CD14-positive monocyte (primary cell): ENCODE data around the gene ANKRD29. TPM values are rescaled to one million over a fixed set of nuclear protein-coding genes. Genes with fewer than 3 reads are reported as not detected.

ENCODE experiments used
- DNase-seq, 3 donors: peaks; one replicate each; pipeline ENCODE4 v3.0.0-alpha.2; 2011 to 2022
- H2AFZ ChIP-seq: 2 replicates; pipeline ENCODE4 v1.6.0; 2012; ENCODE audit warnings: mild to moderate bottlenecking, low read depth, low read length, inconsistent platforms; ENCODE audit not compliant: insufficient read depth, poor library complexity, severe bottlenecking
- H3K27ac ChIP-seq, 2 donors: 1 replicate in 1 of 2; 2 replicates in 1 of 2; pipeline ENCODE4 v1.5.1; 2012 to 2013; ENCODE audit warnings: low read length in 2 of 2, control low read depth in 1 of 2, inconsistent platforms in 1 of 2, low read depth in 1 of 2, mild to moderate bottlenecking in 1 of 2
- H3K27me3 ChIP-seq, 2 donors: one replicate each; pipeline versions ENCODE4 v1.6.0 to v1.6.1; 2011 to 2013; ENCODE audit warnings: low read length in 2 of 2; ENCODE audit not compliant: control insufficient read depth in 2 of 2, insufficient read depth in 2 of 2
- H3K36me3 ChIP-seq, 2 donors: replicated peaks in 1 of 2; 1 replicate in 1 of 2; 2 replicates in 1 of 2; pipeline versions ENCODE4 v1.5.1 to v1.6.1; 2012 to 2013; ENCODE audit warnings: low read length in 2 of 2, control low read depth in 1 of 2, inconsistent platforms in 1 of 2, mild to moderate bottlenecking in 1 of 2; ENCODE audit not compliant: insufficient read depth in 2 of 2, control insufficient read depth in 1 of 2
- H3K4me1 ChIP-seq, 2 donors: 1 replicate in 1 of 2; 2 replicates in 1 of 2; pipeline versions ENCODE4 v1.5.1 to v1.6.1; 2012 to 2013; ENCODE audit warnings: low read length in 2 of 2, control low read depth in 1 of 2, inconsistent platforms in 1 of 2, mild to moderate bottlenecking in 1 of 2, moderate library complexity in 1 of 2; ENCODE audit not compliant: insufficient read depth in 2 of 2, control insufficient read depth in 1 of 2
- H3K4me2 ChIP-seq: replicated peaks from 2 replicates; pipeline ENCODE3; 2012; ENCODE audit warnings: low read length, moderate library complexity, mild to moderate bottlenecking; ENCODE audit not compliant: poor library complexity, severe bottlenecking; ENCODE audit errors: extremely low read depth
- H3K4me3 ChIP-seq, 3 experiments: fragments of 200-600 bp in 1 of 3; sonication (generic) in 1 of 3; replicated peaks in 1 of 3; 1 replicate in 2 of 3; 2 replicates in 1 of 3; pipeline ENCODE4 v1.5.1; 2011 to 2013; ENCODE audit warnings: low read length in 3 of 3, mild to moderate bottlenecking in 3 of 3, control low read depth in 2 of 3, low read depth in 2 of 3, inconsistent platforms in 1 of 3, moderate library complexity in 1 of 3
- H3K79me2 ChIP-seq: 2 replicates; pipeline ENCODE4 v1.6.0; 2012; ENCODE audit warnings: mild to moderate bottlenecking, control low read depth, inconsistent platforms, low read length, moderate library complexity; ENCODE audit not compliant: insufficient read depth
- H3K9ac ChIP-seq: 2 replicates; pipeline ENCODE4 v1.6.0; 2017; ENCODE audit warnings: low read length, mild to moderate bottlenecking; ENCODE audit not compliant: insufficient read depth, poor library complexity, severe bottlenecking
- H3K9me3 ChIP-seq, 2 donors: replicated peaks in 1 of 2; 1 replicate in 1 of 2; 2 replicates in 1 of 2; pipeline versions ENCODE4 v1.5.1 to v1.6.1; 2012 to 2013; ENCODE audit warnings: low read length in 2 of 2, control low read depth in 1 of 2; ENCODE audit not compliant: control insufficient read depth in 1 of 2, insufficient read depth in 1 of 2
- H4K20me1 ChIP-seq: 2 replicates; pipeline ENCODE4 v1.6.0; 2012; ENCODE audit warnings: mild to moderate bottlenecking, low read length, control low read depth, moderate library complexity; ENCODE audit not compliant: insufficient read depth
- H3K27ac Mint-ChIP-seq, 7 donors: one replicate each; pipeline ENCODE4 v1.8.0; 2020; ENCODE audit warnings: mild to moderate bottlenecking in 7 of 7, mixed read lengths in 7 of 7, moderate library complexity in 6 of 7, inconsistent platforms in 2 of 7
- H3K27me3 Mint-ChIP-seq, 3 donors: one replicate each; pipeline ENCODE4 v1.8.0; 2021 to 2022; ENCODE audit warnings: low read depth in 3 of 3, mild to moderate bottlenecking in 3 of 3, mixed read lengths in 3 of 3, moderate library complexity in 3 of 3, inconsistent platforms in 1 of 3
- H3K36me3 Mint-ChIP-seq, 2 donors: one replicate each; pipeline ENCODE4 v1.8.0; 2020; ENCODE audit warnings: mixed read lengths in 2 of 2, inconsistent platforms in 1 of 2, mild to moderate bottlenecking in 1 of 2
- H3K4me1 Mint-ChIP-seq: one replicate; pipeline ENCODE4 v1.8.0; 2020; ENCODE audit warnings: mild to moderate bottlenecking, mixed read lengths
- H3K4me3 Mint-ChIP-seq, 2 donors: one replicate each; pipeline ENCODE4 v1.8.0; 2020; ENCODE audit warnings: mild to moderate bottlenecking in 2 of 2, mixed read lengths in 2 of 2, moderate library complexity in 1 of 2
- H3K9me3 Mint-ChIP-seq, 7 donors: one replicate each; pipeline ENCODE4 v1.8.0; 2020 to 2022; ENCODE audit warnings: mixed read lengths in 7 of 7, mild to moderate bottlenecking in 6 of 7, moderate library complexity in 6 of 7, inconsistent platforms in 2 of 7
- CTCF ChIP-seq: fragments of 200-600 bp; IDR thresholded peaks from one replicate; pipeline ENCODE4 v1.8.0; 2022; ENCODE audit warnings: antibody characterized with exemption, mild to moderate bottlenecking
- WGBS: methylation state at CpG from one replicate; pipeline ENCODE4 v1.1.5; 2013; ENCODE audit warnings: missing lambda C conversion rate; ENCODE audit not compliant: insufficient coverage; 5-methylcytosine and 5-hydroxymethylcytosine counted together
- intact Hi-C, 2 donors: fragments of 100-400 bp; cut with micrococcal nuclease; formaldehyde crosslinking; loops; one replicate each; pipeline versions ENCODE4 v1.15.0 to v1.15.1; 2023
- polyA plus RNA-seq, 3 donors: library from polyadenylated mRNA; depleted of rRNA in 1 of 3; unstranded in 2 of 3; stranded (reverse) in 1 of 3; fragments of 300-500 nt in 2 of 3; fragments of >200 nt in 1 of 3; fragmentation: Illumina TruSeq in 2 of 3; gene quantifications; 1 replicate in 2 of 3; 2 replicates in 1 of 3; pipeline ENCODE4 v1.2.3, GENCODE V29; 2012 to 2021

ANKRD29 gene
- polyA plus RNA-seq, 3 donors = 0.03 to 0.11 TPM; not detected in 1

GRCh38 chr18:23682472-23682871, 19.8 kb upstream of the ANKRD29 start:
- Mint-ChIP-seq H3K9me3 (peaks cover 0 to 3% (median 0%) of the 10 kb centered on the region in 7 donors), H3K4me1 (no peaks in the 10 kb centered on the region), H3K27me3 (peaks cover 23 to 57% (median 25%) of the 10 kb centered on the region in 3 donors), H3K27ac (no peak overlapping the region), H3K4me3 (no peak overlapping the region), H3K36me3 (no peaks in the 10 kb centered on the region)
- no peak for TF ChIP-seq CTCF
- no peak overlapping the region for H3K4me3 ChIP-seq
- no peak overlapping the region for H3K27ac ChIP-seq
- no peaks in the 10 kb centered on the region for H4K20me1 ChIP-seq
- no peaks in the 10 kb centered on the region for H3K9me3 ChIP-seq
- DNase-seq = no peak
- intact Hi-C loops = no loop called here
- no peak overlapping the region for H3K9ac ChIP-seq
- WGBS = 100% methylated on average over 1 of the region's 1 CpG
- no peaks in the 10 kb centered on the region for H3K79me2 ChIP-seq
- H2AFZ ChIP-seq = no peak overlapping the region
- no peaks in the 10 kb centered on the region for H3K4me1 ChIP-seq
- H3K4me2 ChIP-seq = no peak overlapping the region
- peaks cover 20 to 22% of the 10 kb centered on the region in 2 donors for H3K27me3 ChIP-seq
- H3K36me3 ChIP-seq = no peaks in the 10 kb centered on the region

GRCh38 chr18:23682045-23682444, 19.3 kb upstream of the ANKRD29 start:
- Histone ChIP-seq H4K20me1 (no peaks in the 10 kb centered on the region), H3K4me3 (no peak overlapping the region), H2AFZ (no peak overlapping the region), H3K27me3 (peaks cover 15 to 21% of the 10 kb centered on the region in 2 donors), H3K36me3 (no peaks in the 10 kb centered on the region), H3K79me2 (no peaks in the 10 kb centered on the region), H3K27ac (no peak overlapping the region), H3K4me2 (no peak overlapping the region), H3K9ac (no peak overlapping the region), H3K9me3 (no peaks in the 10 kb centered on the region), H3K4me1 (no peaks in the 10 kb centered on the region)
- no peaks in the 10 kb centered on the region for H3K4me1 Mint-ChIP-seq
- H3K27ac Mint-ChIP-seq = no peak overlapping the region
- H3K27me3 Mint-ChIP-seq = peaks cover 19 to 53% (median 24%) of the 10 kb centered on the region in 3 donors
- peaks cover 0 to 2% (median 0%) of the 10 kb centered on the region in 7 donors for H3K9me3 Mint-ChIP-seq
- intact Hi-C loops = no loop called here
- WGBS = no CpG with 5 or more reads among the region's 2 CpGs
- TF ChIP-seq CTCF = no peak
- H3K36me3 Mint-ChIP-seq = no peaks in the 10 kb centered on the region
- DNase-seq = no peak
- H3K4me3 Mint-ChIP-seq = no peak overlapping the region
